Liver (tissue), 3 donors: ENCODE measurements around the gene ITGB1.
"Not testable (repeated sequence)": the region's sequence is repeated elsewhere in the genome, so short reads cannot be mapped to it uniquely, and the experiment has no call there.

Experiments
- ATF3 ChIP-seq: IDR thresholded peaks from 2 replicates; pipeline ENCODE4 v1.6.1; 2016; ENCODE audit warnings: antibody characterized with exemption
- CTCF ChIP-seq: fragments of 150-350 bp; IDR thresholded peaks from 2 replicates; pipeline ENCODE4 v1.5.1; 2017; ENCODE audit warnings: improper control_type of control experiment, low read depth, low read length; ENCODE audit not compliant: missing input control
- EGR1 ChIP-seq, 2 donors: IDR thresholded peaks; 2 replicates each; pipeline ENCODE4 v1.6.1; 2016 to 2018; ENCODE audit warnings: antibody characterized with exemption in 2 of 2, low read depth in 2 of 2
- GABPA ChIP-seq, 2 donors: IDR thresholded peaks in 1 of 2; conservative IDR thresholded peaks in 1 of 2; 2 replicates each; pipeline ENCODE4 v1.6.1; 2016; ENCODE audit warnings: antibody characterized with exemption in 2 of 2, mild to moderate bottlenecking in 1 of 2, moderate library complexity in 1 of 2
- HNF4G ChIP-seq: IDR thresholded peaks from 2 replicates; pipeline ENCODE4 v1.6.1; 2016; ENCODE audit warnings: antibody characterized with exemption
- MAX ChIP-seq: IDR thresholded peaks from 2 replicates; pipeline ENCODE4 v1.6.1; 2016; ENCODE audit warnings: antibody characterized with exemption
- REST ChIP-seq: IDR thresholded peaks from 2 replicates; pipeline ENCODE4 v1.6.1; 2016; ENCODE audit warnings: antibody characterized with exemption, mild to moderate bottlenecking
- RXRA ChIP-seq, 2 donors: IDR thresholded peaks; 2 replicates each; pipeline ENCODE4 v1.6.1; 2017 to 2018; ENCODE audit warnings: antibody characterized with exemption in 2 of 2, mild to moderate bottlenecking in 1 of 2
- TAF1 ChIP-seq: conservative IDR thresholded peaks from 2 replicates; pipeline ENCODE4 v1.6.1; 2016; ENCODE audit warnings: antibody characterized with exemption, mild to moderate bottlenecking
- donor health status: healthy.
- donor health status: healthy.

- not testable (repeated sequence) for TF ChIP-seq MAX; CTCF; EGR1 (IDR thresholded peaks at IDR 0.05; ENCODE audit: low read depth in 2 of 2); REST; ATF3; TAF1; RXRA (IDR thresholded peaks at IDR 0.05); GABPA (IDR thresholded peaks at IDR 0.05 in 1 of 2, conservative IDR thresholded peaks at IDR 0.05 in 1 of 2); HNF4G
These were observed 34.3 kb upstream of the ITGB1 start for GRCh38 chr10:32992310-32992709.
